HepG2 (cell line): Measurements from ENCODE around the gene PRSS36. TPM values are rescaled to one million over a fixed set of nuclear protein-coding genes. Genes with fewer than 3 reads are reported as not detected.
A peak's percentile ranks its signal among the peaks of the same experiment; 100 is the strongest.

Source experiments
- ARHGAP35 ChIP-seq: sonication (generic); formaldehyde crosslinking; IDR thresholded peaks from 2 replicates; pipeline ENCODE4 v1.9.0; 2022; ENCODE audit warnings: mild to moderate bottlenecking, inconsistent platforms, moderate library complexity, missing genetic modification reagents, borderline replicate concordance
- HCFC1 ChIP-seq: fragments of 150-350 bp; IDR thresholded peaks from 2 replicates; pipeline ENCODE4 v1.6.1; 2014; ENCODE audit warnings: low read depth, low read length
- KLF16 ChIP-seq, 2 experiments: sonication (generic) in 1 of 2; formaldehyde crosslinking in 1 of 2; IDR thresholded peaks; 2 replicates each; pipeline versions ENCODE4 v1.6.1 to v1.8.0; 2016 to 2023; ENCODE audit warnings: missing genetic modification reagents in 2 of 2, missing compliant biosample characterization in 1 of 2
- KLF6 ChIP-seq: IDR thresholded peaks from 2 replicates; pipeline ENCODE4 v1.8.0; 2016; ENCODE audit warnings: missing biosample characterization, missing genetic modification reagents
- MIER3 ChIP-seq: IDR thresholded peaks from 2 replicates; pipeline ENCODE4 v1.6.1; 2016; ENCODE audit warnings: missing compliant biosample characterization, borderline replicate concordance
- MYC ChIP-seq: sonication (generic); formaldehyde crosslinking; IDR thresholded peaks from 2 replicates; pipeline ENCODE4 v1.9.0; 2021; ENCODE audit warnings: missing genetic modification reagents, borderline replicate concordance
- NR2F2 ChIP-seq: IDR thresholded peaks from 2 replicates; pipeline ENCODE4 v1.6.1; 2012; ENCODE audit warnings: low read depth, inconsistent platforms, borderline replicate concordance
- TARDBP ChIP-seq: sonication (generic); formaldehyde crosslinking; IDR thresholded peaks from 2 replicates; pipeline ENCODE4 v1.8.0; 2022; ENCODE audit warnings: mild to moderate bottlenecking, missing genetic modification reagents
- YEATS2 ChIP-seq: sonication (generic); formaldehyde crosslinking; IDR thresholded peaks from 2 replicates; pipeline ENCODE4 v1.4.0; 2020; ENCODE audit warnings: missing genetic modification reagents, borderline replicate concordance
- ZBTB40 ChIP-seq, 2 experiments: fragments of 450-650 bp in 1 of 2; sonication (generic) in 1 of 2; formaldehyde crosslinking in 1 of 2; IDR thresholded peaks; 2 replicates each; pipeline versions ENCODE4 v1.6.1 to v1.8.0; 2016 to 2022; ENCODE audit warnings: antibody characterized with exemption in 1 of 2, mild to moderate bottlenecking in 1 of 2, missing genetic modification reagents in 1 of 2
- ZKSCAN5 ChIP-seq: sonication (generic); formaldehyde crosslinking; IDR thresholded peaks from 2 replicates; pipeline ENCODE4 v1.5.1; 2020; ENCODE audit warnings: mild to moderate bottlenecking, missing genetic modification reagents
- ZNF17 ChIP-seq: sonication (generic); formaldehyde crosslinking; IDR thresholded peaks from 2 replicates; pipeline ENCODE4 v1.5.0; 2020; ENCODE audit warnings: mild to moderate bottlenecking, missing genetic modification reagents
- ZNF337 ChIP-seq: sonication (generic); formaldehyde crosslinking; IDR thresholded peaks from 2 replicates; pipeline ENCODE4 v1.5.1; 2020; ENCODE audit warnings: missing genetic modification reagents, low read depth, mild to moderate bottlenecking, borderline replicate concordance
- ZNF510 ChIP-seq: sonication (generic); formaldehyde crosslinking; IDR thresholded peaks from 2 replicates; pipeline ENCODE4 v1.4.0; 2020; ENCODE audit warnings: low read depth, mild to moderate bottlenecking, missing genetic modification reagents
- ZNF619 ChIP-seq: sonication (generic); formaldehyde crosslinking; IDR thresholded peaks from 2 replicates; pipeline ENCODE4 v1.4.0; 2020; ENCODE audit warnings: mild to moderate bottlenecking, missing genetic modification reagents
- ZSCAN20 ChIP-seq: sonication (generic); formaldehyde crosslinking; IDR thresholded peaks from 2 replicates; pipeline ENCODE4 v1.4.0; 2020; ENCODE audit warnings: missing genetic modification reagents, mild to moderate bottlenecking, borderline replicate concordance
- polyA plus RNA-seq, 8 experiments: library from polyadenylated mRNA; depleted of rRNA in 3 of 8; stranded (reverse) in 7 of 8; unstranded in 1 of 8; fragments of >200 nt; fragmentation: Illumina TruSeq in 4 of 8; extraction: Trizol in 4 of 8; gene quantifications; 2 replicates each; pipeline versions ENCODE4 v1.2.1 to v1.2.3, GENCODE V29; 2011 to 2016; ENCODE audit warnings: low read depth in 4 of 8, missing spikeins in 1 of 8, mixed read lengths in 1 of 8; ENCODE audit not compliant: insufficient read depth in 1 of 8
- total RNA-seq, 5 experiments: library from RNA; depleted of rRNA; stranded (reverse); fragments of >200 nt; fragmentation: Illumina TruSeq; extraction: Trizol; gene quantifications; 2 replicates each; pipeline ENCODE4 v1.2.3, GENCODE V29; 2016; ENCODE audit warnings: low read depth in 1 of 5
- TF ChIP-seq, protein P1 (sequence below): sonication (generic); formaldehyde crosslinking; conservative IDR thresholded peaks from 2 replicates; pipeline ENCODE4 v1.4.0; 2020; ENCODE audit warnings: missing genetic modification reagents

PRSS36 gene
- total and polyA plus RNA-seq, 2 of the 13 experiments (the other 11 are each of a cell fraction or from before 2014, with no cell fraction given): 1.5 to 2.1 TPM

GRCh38 chr16:31117384-31118222 is 32.3 kb downstream of the PRSS36 start, which contains the start of gene KAT8 (continued):
- peak; percentile 68; the same call in 1 of the 2 replicates for TF ChIP-seq ZBTB40 (IDR thresholded peaks at IDR 0.05)
- peak; percentile 70; the same call in 1 of the 2 replicates for TF ChIP-seq ZBTB40 (CRISPR knock-in tag; IDR thresholded peaks at IDR 0.05)
- peak in 1 of 2 experiments; percentile 94; a peak in 2 of 4 replicates for TF ChIP-seq KLF16 (CRISPR knock-in tag; IDR thresholded peaks at IDR 0.05)
- TF ChIP-seq ZNF619 (CRISPR knock-in tag): no peak
- TF ChIP-seq YEATS2 (CRISPR knock-in tag): peak; percentile 85
- TF ChIP-seq ZNF17 (CRISPR knock-in tag): no peak
- peak; percentile 77 for TF ChIP-seq HCFC1
- TF ChIP-seq ZKSCAN5 (CRISPR knock-in tag): no peak
- TF ChIP-seq MIER3 (CRISPR knock-in tag): peak; percentile 60; the same call in 1 of the 2 replicates
- peak; percentile 34; the same call in 1 of the 2 replicates for TF ChIP-seq NR2F2
- peak; percentile 79 for TF ChIP-seq MYC (CRISPR knock-in tag)
- TF ChIP-seq ZSCAN20: 0 out of 2 replicates have a peak, but pooled peaks have one; percentile 6
- 0 out of 2 replicates have a peak, but pooled peaks have one; percentile 84 for TF ChIP-seq ZNF337
- TF ChIP-seq ARHGAP35 (CRISPR knock-in tag): peak; percentile 92; the same call in 1 of the 2 replicates
- 0 out of 2 replicates have a peak, but pooled peaks have one; percentile 58 for TF ChIP-seq ZNF510 (CRISPR knock-in tag)
- peak; percentile 92; the same call in 1 of the 2 replicates for TF ChIP-seq KLF6 (CRISPR knock-in tag)
- TF ChIP-seq, protein P1, sequence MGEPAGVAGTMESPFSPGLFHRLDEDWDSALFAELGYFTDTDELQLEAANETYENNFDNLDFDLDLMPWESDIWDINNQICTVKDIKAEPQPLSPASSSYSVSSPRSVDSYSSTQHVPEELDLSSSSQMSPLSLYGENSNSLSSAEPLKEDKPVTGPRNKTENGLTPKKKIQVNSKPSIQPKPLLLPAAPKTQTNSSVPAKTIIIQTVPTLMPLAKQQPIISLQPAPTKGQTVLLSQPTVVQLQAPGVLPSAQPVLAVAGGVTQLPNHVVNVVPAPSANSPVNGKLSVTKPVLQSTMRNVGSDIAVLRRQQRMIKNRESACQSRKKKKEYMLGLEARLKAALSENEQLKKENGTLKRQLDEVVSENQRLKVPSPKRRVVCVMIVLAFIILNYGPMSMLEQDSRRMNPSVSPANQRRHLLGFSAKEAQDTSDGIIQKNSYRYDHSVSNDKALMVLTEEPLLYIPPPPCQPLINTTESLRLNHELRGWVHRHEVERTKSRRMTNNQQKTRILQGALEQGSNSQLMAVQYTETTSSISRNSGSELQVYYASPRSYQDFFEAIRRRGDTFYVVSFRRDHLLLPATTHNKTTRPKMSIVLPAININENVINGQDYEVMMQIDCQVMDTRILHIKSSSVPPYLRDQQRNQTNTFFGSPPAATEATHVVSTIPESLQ (CRISPR knock-in tag): 0 out of 2 replicates have a peak, but pooled peaks have one; percentile 74
- peak; percentile 93 for TF ChIP-seq TARDBP
